Duodenal mucosa (tissue), 2 donors: ENCODE measurements around the gene SMPD3.
A peak's percentile ranks its signal among the peaks of the same experiment; 100 is the strongest.

Source experiments
- H3K27ac ChIP-seq: one replicate; pipeline ENCODE4 v1.7.0; 2013; ENCODE audit warnings: low read depth, low read length
- H3K27me3 ChIP-seq, 2 donors: one replicate each; pipeline ENCODE4 v1.7.0; 2013; ENCODE audit warnings: low read length in 2 of 2, control low read depth in 1 of 2; ENCODE audit not compliant: insufficient read depth in 2 of 2, control insufficient read depth in 1 of 2
- H3K36me3 ChIP-seq, 2 donors: one replicate each; pipeline ENCODE4 v1.7.0; 2013; ENCODE audit warnings: low read length in 2 of 2, control low read depth in 1 of 2; ENCODE audit not compliant: insufficient read depth in 2 of 2, control insufficient read depth in 1 of 2
- H3K4me1 ChIP-seq, 2 donors: one replicate each; pipeline ENCODE4 v1.7.0; 2013; ENCODE audit warnings: low read length in 2 of 2, control low read depth in 1 of 2; ENCODE audit not compliant: insufficient read depth in 2 of 2, control insufficient read depth in 1 of 2
- H3K4me3 ChIP-seq, 2 donors: one replicate each; pipeline ENCODE4 v1.7.0; 2013; ENCODE audit warnings: low read length in 2 of 2, low read depth in 1 of 2
- H3K9ac ChIP-seq, 2 donors: one replicate each; pipeline ENCODE4 v1.7.0; 2013; ENCODE audit warnings: low read length in 2 of 2, low read depth in 1 of 2
- H3K9me3 ChIP-seq, 2 donors: one replicate each; pipeline ENCODE4 v1.7.0; 2013; ENCODE audit warnings: low read length in 2 of 2, control low read depth in 1 of 2; ENCODE audit not compliant: control insufficient read depth in 1 of 2

Gene SMPD3

GRCh38 chr16:68386628-68387027 is 61.7 kb downstream of the SMPD3 start:
- H3K36me3 ChIP-seq: peaks cover 0 to 2% of the 10 kb centered on the region in 2 donors
- H3K4me3 ChIP-seq: peak overlapping the region; percentile 61 to 67
- no peaks in the 10 kb centered on the region for H3K9me3 ChIP-seq
- H3K27me3 ChIP-seq: no peaks in the 10 kb centered on the region
- peaks cover 43 to 48% of the 10 kb centered on the region in 2 donors for H3K4me1 ChIP-seq
- peak overlapping the region; percentile 81 to 92 for H3K9ac ChIP-seq
- H3K27ac ChIP-seq: peak overlapping the region; percentile 95

GRCh38 chr16:68385371-68385770 is 62.9 kb downstream of the SMPD3 start:
- H3K27me3 ChIP-seq: no peaks in the 10 kb centered on the region
- H3K36me3 ChIP-seq: peaks cover 4 to 15% of the 10 kb centered on the region in 2 donors
- peak overlapping the region; percentile 1 for H3K27ac ChIP-seq
- H3K4me1 ChIP-seq: peaks cover 55 to 56% of the 10 kb centered on the region in 2 donors
- peak overlapping the region; percentile 70 to 72 for H3K9ac ChIP-seq
- H3K4me3 ChIP-seq: peak overlapping the region; percentile 61 to 67
- H3K9me3 ChIP-seq: no peaks in the 10 kb centered on the region

DNA sequence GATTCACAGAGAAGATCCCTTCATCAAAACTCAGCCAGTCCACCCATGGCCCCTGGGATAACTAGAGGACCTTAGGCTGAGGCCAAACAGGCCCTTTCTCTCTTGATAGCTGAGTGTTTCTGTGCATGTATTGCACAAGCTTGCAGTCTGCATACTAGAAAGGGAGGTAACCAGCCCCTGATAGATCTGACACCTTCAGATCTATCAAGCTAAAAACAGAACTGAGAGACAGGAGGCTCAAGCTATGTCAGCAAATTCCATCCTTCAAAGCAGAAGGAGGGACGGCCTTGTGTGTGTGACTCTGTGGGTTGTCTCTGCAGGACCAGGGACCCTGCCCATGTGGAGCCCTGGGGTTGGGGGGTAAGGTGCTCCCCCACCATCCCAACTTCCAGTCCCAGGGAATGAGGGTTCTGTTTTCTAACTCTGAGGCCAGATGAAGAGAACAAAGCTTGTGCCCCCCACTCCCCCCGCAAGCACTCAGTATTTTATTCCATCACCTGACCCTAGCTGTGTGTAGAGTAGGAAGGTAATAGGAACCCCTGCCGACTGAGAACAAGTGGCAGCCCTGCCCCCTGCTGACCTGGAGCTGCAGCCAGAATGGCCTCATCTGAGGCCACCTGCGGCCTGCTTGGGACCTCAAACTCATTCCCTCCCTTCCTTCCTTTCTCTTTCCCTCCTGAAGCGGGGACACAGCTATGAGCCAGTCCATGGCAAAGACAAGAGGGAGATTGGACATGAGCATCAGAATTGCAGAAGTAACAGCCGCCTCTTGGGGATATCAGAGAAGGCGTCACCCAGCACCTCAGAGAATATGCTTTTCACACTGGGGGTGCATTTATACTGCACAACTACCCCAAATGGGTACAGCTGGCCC is 63.8 kb downstream of the SMPD3 start:
- H3K4me3 ChIP-seq: peak overlapping the region; percentile 61 to 67
- H3K4me1 ChIP-seq: peaks cover 63 to 64% of the 10 kb centered on the region in 2 donors

GRCh38 chr16:68383858-68384257 is 64.5 kb downstream of the SMPD3 start:
- peaks cover 63 to 68% of the 10 kb centered on the region in 2 donors for H3K4me1 ChIP-seq
- H3K4me3 ChIP-seq: peak overlapping the region; percentile 61 to 67
- H3K27me3 ChIP-seq: no peaks in the 10 kb centered on the region
- peak overlapping the region; percentile 17 for H3K27ac ChIP-seq
- H3K9me3 ChIP-seq: no peaks in the 10 kb centered on the region
- peak overlapping the region; percentile 70 to 72 for H3K9ac ChIP-seq
- peaks cover 4 to 28% of the 10 kb centered on the region in 2 donors for H3K36me3 ChIP-seq

More for the DNA sequence above, 63.8 kb downstream of the SMPD3 start:
- H3K27me3 ChIP-seq: no peaks in the 10 kb centered on the region
- H3K27ac ChIP-seq: peak overlapping the region; percentile 17
- H3K9ac ChIP-seq: peak overlapping the region; percentile 70 to 72
- no peaks in the 10 kb centered on the region for H3K9me3 ChIP-seq
- H3K36me3 ChIP-seq: peaks cover 4 to 21% of the 10 kb centered on the region in 2 donors

GRCh38 chr16:68382296-68382718 is 66.0 kb downstream of the SMPD3 start:
- H3K4me3 ChIP-seq: peak overlapping the region; percentile 17 to 38
- peaks cover 51 to 63% of the 10 kb centered on the region in 2 donors for H3K4me1 ChIP-seq
- no peak overlapping the region for H3K27ac ChIP-seq
- H3K9ac ChIP-seq: peak overlapping the region; percentile 34 to 49
- peaks cover 7 to 33% of the 10 kb centered on the region in 2 donors for H3K36me3 ChIP-seq
- no peaks in the 10 kb centered on the region for H3K27me3 ChIP-seq
- no peaks in the 10 kb centered on the region for H3K9me3 ChIP-seq

DNA sequence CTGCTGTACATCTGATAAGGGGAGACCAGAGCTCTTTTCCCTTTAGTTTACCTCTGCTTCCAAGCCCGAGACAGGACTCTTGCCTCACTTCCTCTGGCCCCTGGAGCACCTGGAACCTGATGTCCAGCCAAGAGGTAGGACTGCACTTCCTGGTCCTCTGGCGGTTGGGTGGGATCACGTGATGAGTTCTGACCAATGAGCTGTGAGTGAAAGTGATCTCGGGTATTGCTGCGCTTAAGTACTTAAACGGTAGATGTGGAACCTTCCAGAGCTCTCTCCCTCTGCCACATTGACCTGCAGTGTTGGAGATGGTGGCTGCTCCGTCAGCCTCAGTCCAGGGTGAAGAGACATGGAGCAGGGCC is 67.0 kb downstream of the SMPD3 start:
- H3K9me3 ChIP-seq: no peaks in the 10 kb centered on the region
- no peak overlapping the region for H3K27ac ChIP-seq
- no peaks in the 10 kb centered on the region for H3K27me3 ChIP-seq
- peak overlapping the region in 1 of 2 donors; percentile 10 for H3K9ac ChIP-seq
- H3K36me3 ChIP-seq: peaks cover 7 to 33% of the 10 kb centered on the region in 2 donors
- H3K4me3 ChIP-seq: peak overlapping the region in 1 of 2 donors; percentile 17
- peaks cover 51 to 63% of the 10 kb centered on the region in 2 donors for H3K4me1 ChIP-seq

DNA sequence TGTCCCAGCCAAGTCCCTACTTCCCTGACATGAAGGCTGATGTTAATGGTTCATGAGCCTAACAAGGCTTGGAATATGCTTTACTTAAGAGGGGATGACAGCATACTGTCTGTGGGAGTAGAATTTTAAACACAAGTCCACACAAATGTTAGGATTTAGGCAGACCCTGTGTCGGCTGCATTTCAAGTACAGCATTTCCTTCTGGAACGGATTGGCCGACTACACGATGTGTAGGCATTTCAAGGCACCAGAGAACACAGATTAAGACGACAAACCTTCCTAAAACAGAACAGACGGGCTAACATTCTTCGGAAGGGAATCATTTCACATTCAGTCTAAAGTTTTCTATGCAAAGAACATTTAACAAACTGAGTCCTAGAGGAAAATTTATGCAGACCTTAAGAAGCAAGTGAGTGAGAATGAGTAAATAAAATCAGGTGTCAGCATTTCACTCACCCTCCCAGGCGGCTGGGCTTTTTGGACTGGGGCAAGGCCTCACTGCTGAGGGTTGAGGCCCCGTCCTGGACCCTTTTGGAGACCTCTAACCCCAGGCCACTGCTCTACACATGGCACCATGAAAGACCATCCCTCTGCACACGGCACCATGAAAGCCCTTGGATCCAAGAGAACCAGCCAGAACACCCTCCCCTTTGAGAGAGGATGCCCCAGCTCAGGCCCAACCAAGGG is 67.5 kb downstream of the SMPD3 start:
- Histone ChIP-seq H3K4me3 (no peak overlapping the region), H3K27ac (no peak overlapping the region), H3K4me1 (peaks cover 51 to 63% of the 10 kb centered on the region in 2 donors), H3K27me3 (no peaks in the 10 kb centered on the region), H3K9me3 (no peaks in the 10 kb centered on the region), H3K9ac (no peak overlapping the region), H3K36me3 (peaks cover 7 to 33% of the 10 kb centered on the region in 2 donors)

GRCh38 chr16:68380348-68380670 is 68.0 kb downstream of the SMPD3 start:
- H3K27me3 ChIP-seq: no peaks in the 10 kb centered on the region
- no peak overlapping the region for H3K9ac ChIP-seq
- peaks cover 51 to 62% of the 10 kb centered on the region in 2 donors for H3K4me1 ChIP-seq
- no peaks in the 10 kb centered on the region for H3K9me3 ChIP-seq
- H3K4me3 ChIP-seq: no peak overlapping the region
- no peak overlapping the region for H3K27ac ChIP-seq
- H3K36me3 ChIP-seq: peaks cover 7 to 33% of the 10 kb centered on the region in 2 donors

GRCh38 chr16:68379472-68380347 is 68.6 kb downstream of the SMPD3 start:
- H3K36me3 ChIP-seq: peaks cover 7 to 33% of the 10 kb centered on the region in 2 donors
- no peak overlapping the region for H3K27ac ChIP-seq
- no peak overlapping the region for H3K4me3 ChIP-seq
- H3K9me3 ChIP-seq: no peaks in the 10 kb centered on the region
- H3K27me3 ChIP-seq: no peaks in the 10 kb centered on the region
- no peak overlapping the region for H3K9ac ChIP-seq
- peaks cover 48 to 60% of the 10 kb centered on the region in 2 donors for H3K4me1 ChIP-seq
